ENCODE results near the gene ZBTB46.

- TF ChIP-seq, protein P1, sequence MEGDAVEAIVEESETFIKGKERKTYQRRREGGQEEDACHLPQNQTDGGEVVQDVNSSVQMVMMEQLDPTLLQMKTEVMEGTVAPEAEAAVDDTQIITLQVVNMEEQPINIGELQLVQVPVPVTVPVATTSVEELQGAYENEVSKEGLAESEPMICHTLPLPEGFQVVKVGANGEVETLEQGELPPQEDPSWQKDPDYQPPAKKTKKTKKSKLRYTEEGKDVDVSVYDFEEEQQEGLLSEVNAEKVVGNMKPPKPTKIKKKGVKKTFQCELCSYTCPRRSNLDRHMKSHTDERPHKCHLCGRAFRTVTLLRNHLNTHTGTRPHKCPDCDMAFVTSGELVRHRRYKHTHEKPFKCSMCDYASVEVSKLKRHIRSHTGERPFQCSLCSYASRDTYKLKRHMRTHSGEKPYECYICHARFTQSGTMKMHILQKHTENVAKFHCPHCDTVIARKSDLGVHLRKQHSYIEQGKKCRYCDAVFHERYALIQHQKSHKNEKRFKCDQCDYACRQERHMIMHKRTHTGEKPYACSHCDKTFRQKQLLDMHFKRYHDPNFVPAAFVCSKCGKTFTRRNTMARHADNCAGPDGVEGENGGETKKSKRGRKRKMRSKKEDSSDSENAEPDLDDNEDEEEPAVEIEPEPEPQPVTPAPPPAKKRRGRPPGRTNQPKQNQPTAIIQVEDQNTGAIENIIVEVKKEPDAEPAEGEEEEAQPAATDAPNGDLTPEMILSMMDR (conservative IDR thresholded peaks at IDR 0.05; ENCODE audit: low read length), result peak; percentile 83
- TF ChIP-seq EZH2phosphoT487 (IDR thresholded peaks at IDR 0.05; ENCODE audit: borderline replicate concordance), result no peak
These were observed 124.1 kb downstream of the ZBTB46 start for GRCh38 chr20:63706852-63707557.
